K562 (cell line): ENCODE measurements around the gene IQCK.

Experiments used
- ATF3 ChIP-seq, 2 experiments: fragments of 450-650 bp in 1 of 2; sonication (generic) in 1 of 2; formaldehyde crosslinking in 1 of 2; IDR thresholded peaks in 1 of 2; conservative IDR thresholded peaks in 1 of 2; 2 replicates each; pipeline versions ENCODE4 v1.6.1 to v1.8.1; 2016 to 2023; ENCODE audit warnings: mild to moderate bottlenecking in 2 of 2, moderate library complexity in 2 of 2, inconsistent platforms in 1 of 2, missing genetic modification reagents in 1 of 2
- TAF15 ChIP-seq: fragments of 200-400 bp; formaldehyde crosslinking; IDR thresholded peaks from 2 replicates; pipeline ENCODE4 v1.6.1; 2017; ENCODE audit warnings: mild to moderate bottlenecking, low read depth, low read length, moderate library complexity
- THRAP3 ChIP-seq: fragments of 450-650 bp; IDR thresholded peaks from 2 replicates; pipeline ENCODE4 v1.6.1; 2016; ENCODE audit warnings: mild to moderate bottlenecking, inconsistent platforms, borderline replicate concordance
- TSC22D4 ChIP-seq: fragments of 450-650 bp; IDR thresholded peaks from 2 replicates; pipeline ENCODE4 v1.6.1; 2016; ENCODE audit warnings: missing genetic modification characterization, missing biosample characterization, control low read depth
- TF ChIP-seq, protein P1 (sequence below): sonication (generic); formaldehyde crosslinking; IDR thresholded peaks from 2 replicates; pipeline ENCODE4 v1.9.0; 2022; ENCODE audit warnings: mild to moderate bottlenecking, missing genetic modification reagents
- TF ChIP-seq, protein P2 (sequence below), 3 experiments: IDR thresholded peaks in 2 of 3; conservative IDR thresholded peaks in 1 of 3; 2 replicates each; pipeline ENCODE4 v1.5.1; 2011 to 2012; ENCODE audit warnings: low read length in 3 of 3, mild to moderate bottlenecking in 3 of 3, control low read depth in 2 of 3, improper control_type of control experiment in 1 of 3, inconsistent platforms in 1 of 3, low read depth in 1 of 3, mixed read lengths in 1 of 3, moderate library complexity in 1 of 3; ENCODE audit not compliant: insufficient read depth in 2 of 3
- TF ChIP-seq, protein P3 (sequence below), 2 experiments: fragments of 200-800 bp in 1 of 2; sonication (Bioruptor generic) in 1 of 2; sonication (generic) in 1 of 2; formaldehyde crosslinking in 1 of 2; IDR thresholded peaks in 1 of 2; conservative IDR thresholded peaks in 1 of 2; 2 replicates each; pipeline versions ENCODE4 v1.5.0 to v1.6.1; 2016 to 2020; ENCODE audit warnings: missing compliant biosample characterization in 1 of 2, missing genetic modification characterization in 1 of 2, missing genetic modification reagents in 1 of 2

DNA sequence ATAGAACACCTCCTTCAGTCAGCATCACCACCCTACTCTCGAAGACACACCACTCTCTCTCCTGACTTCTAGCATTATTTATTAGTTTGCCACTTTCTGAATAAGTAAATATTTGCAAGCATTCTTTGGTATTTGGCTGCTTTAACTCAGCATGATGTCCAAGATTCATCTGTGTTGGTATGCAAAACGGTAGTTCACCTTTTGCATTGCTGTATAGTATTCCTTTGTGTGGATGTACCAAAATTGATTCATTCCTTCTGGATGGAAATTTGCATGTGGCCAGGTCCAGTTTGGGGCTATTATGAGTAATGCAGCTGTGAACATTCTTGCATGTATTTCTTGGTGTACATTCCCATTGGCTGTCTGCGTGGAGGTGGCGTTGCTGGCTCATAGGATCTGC lies 32.9 kb upstream of the IQCK start:
- TF ChIP-seq, protein P1, sequence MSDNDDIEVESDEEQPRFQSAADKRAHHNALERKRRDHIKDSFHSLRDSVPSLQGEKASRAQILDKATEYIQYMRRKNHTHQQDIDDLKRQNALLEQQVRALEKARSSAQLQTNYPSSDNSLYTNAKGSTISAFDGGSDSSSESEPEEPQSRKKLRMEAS (CRISPR knock-in tag), result no peak
- TF ChIP-seq, protein P2, sequence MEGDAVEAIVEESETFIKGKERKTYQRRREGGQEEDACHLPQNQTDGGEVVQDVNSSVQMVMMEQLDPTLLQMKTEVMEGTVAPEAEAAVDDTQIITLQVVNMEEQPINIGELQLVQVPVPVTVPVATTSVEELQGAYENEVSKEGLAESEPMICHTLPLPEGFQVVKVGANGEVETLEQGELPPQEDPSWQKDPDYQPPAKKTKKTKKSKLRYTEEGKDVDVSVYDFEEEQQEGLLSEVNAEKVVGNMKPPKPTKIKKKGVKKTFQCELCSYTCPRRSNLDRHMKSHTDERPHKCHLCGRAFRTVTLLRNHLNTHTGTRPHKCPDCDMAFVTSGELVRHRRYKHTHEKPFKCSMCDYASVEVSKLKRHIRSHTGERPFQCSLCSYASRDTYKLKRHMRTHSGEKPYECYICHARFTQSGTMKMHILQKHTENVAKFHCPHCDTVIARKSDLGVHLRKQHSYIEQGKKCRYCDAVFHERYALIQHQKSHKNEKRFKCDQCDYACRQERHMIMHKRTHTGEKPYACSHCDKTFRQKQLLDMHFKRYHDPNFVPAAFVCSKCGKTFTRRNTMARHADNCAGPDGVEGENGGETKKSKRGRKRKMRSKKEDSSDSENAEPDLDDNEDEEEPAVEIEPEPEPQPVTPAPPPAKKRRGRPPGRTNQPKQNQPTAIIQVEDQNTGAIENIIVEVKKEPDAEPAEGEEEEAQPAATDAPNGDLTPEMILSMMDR (IDR thresholded peaks at IDR 0.05 in 2 of 3, conservative IDR thresholded peaks at IDR 0.05 in 1 of 3; ENCODE audit: insufficient read depth in 2 of 3, low read depth in 1 of 3, low read length in 3 of 3), result no peak
- TF ChIP-seq, protein P3, sequence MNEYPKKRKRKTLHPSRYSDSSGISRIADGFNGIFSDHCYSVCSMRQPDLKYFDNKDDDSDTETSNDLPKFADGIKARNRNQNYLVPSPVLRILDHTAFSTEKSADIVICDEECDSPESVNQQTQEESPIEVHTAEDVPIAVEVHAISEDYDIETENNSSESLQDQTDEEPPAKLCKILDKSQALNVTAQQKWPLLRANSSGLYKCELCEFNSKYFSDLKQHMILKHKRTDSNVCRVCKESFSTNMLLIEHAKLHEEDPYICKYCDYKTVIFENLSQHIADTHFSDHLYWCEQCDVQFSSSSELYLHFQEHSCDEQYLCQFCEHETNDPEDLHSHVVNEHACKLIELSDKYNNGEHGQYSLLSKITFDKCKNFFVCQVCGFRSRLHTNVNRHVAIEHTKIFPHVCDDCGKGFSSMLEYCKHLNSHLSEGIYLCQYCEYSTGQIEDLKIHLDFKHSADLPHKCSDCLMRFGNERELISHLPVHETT (CRISPR knock-in tag; conservative IDR thresholded peaks at IDR 0.05 in 1 of 2, IDR thresholded peaks at IDR 0.05 in 1 of 2), result no peak
- TF ChIP-seq TAF15 (no peak), THRAP3 (no peak), ATF3 (IDR thresholded peaks at IDR 0.05) (no peak), ATF3 (CRISPR knock-in tag; conservative IDR thresholded peaks at IDR 0.05) (no peak), TSC22D4 (tag) (no peak)
